ENCODE data around the gene DYDC1. TPM values are rescaled to one million over a fixed set of nuclear protein-coding genes. Genes with fewer than 3 reads are reported as not detected.

The DYDC1 gene
- total RNA-seq, 1 donor from 2014 or later = not detected

DNA sequence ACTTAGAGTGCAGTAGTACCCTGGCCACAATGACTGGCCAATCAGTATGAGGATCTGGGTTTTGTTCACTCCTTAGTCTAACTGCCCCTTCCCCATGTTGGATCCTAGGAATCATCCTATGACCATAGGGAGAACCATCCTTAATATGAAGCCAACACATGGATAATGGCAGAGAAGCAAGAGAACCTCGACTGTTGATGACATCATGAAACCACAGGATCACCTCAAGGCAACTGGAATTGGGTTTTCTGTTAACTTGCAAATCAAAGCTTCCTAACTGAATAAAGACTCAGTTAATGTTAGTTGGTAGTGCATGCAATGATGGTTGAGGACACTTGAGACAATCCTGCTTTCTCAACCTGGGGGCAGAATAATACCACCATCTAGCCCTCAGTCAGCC is 48.5 kb upstream of the DYDC1 start:
- Histone ChIP-seq H3K9ac (no peak overlapping the region), H3F3A (ENCODE audit: low read depth) (peaks cover 7% of the 10 kb centered on the region), H4K20me1 (ENCODE audit: low read depth) (peaks cover 11% of the 10 kb centered on the region), H3K4me1 (peaks cover 26% of the 10 kb centered on the region), H3K79me2 (ENCODE audit: low read depth) (peaks cover 16% of the 10 kb centered on the region), H2AFZ (replicated peaks) (no peak overlapping the region), H3K27me3 (peaks cover 12% of the 10 kb centered on the region), H3K4me3 (no peak overlapping the region), H3K9me3 (ENCODE audit: low read depth) (no peaks in the 10 kb centered on the region), H3K27ac (no peak overlapping the region), H3K36me3 (no peaks in the 10 kb centered on the region), H3K4me2 (no peak overlapping the region)
- Mint-ChIP-seq H3K4me3 (no peak overlapping the region), H3K4me1 (peaks cover 30% of the 10 kb centered on the region), H3K27ac (no peak overlapping the region), H3K27me3 (ENCODE audit: insufficient read depth, low read depth) (peaks cover 6% of the 10 kb centered on the region), H3K36me3 (no peaks in the 10 kb centered on the region), H3K9me3 (no peaks in the 10 kb centered on the region)
- TF ChIP-seq EZH2phosphoT487 (IDR thresholded peaks at IDR 0.05) (no peak), EZH2 (IDR thresholded peaks at IDR 0.05) (no peak), CTCF (IDR thresholded peaks at IDR 0.05) (no peak)
- no peak for DNase-seq (ENCODE audit: low spot score)

GRCh38 chr10:80400136-80400804 is 43.7 kb upstream of the DYDC1 start:
- Histone ChIP-seq H2AFZ (replicated peaks) (no peak overlapping the region), H3K4me3 (no peak overlapping the region), H3K36me3 (no peaks in the 10 kb centered on the region), H3K27me3 (no peaks in the 10 kb centered on the region), H3K4me1 (peaks cover under 1% of the 10 kb centered on the region), H3K27ac (no peak overlapping the region), H3K9me3 (ENCODE audit: low read depth) (no peaks in the 10 kb centered on the region), H4K20me1 (ENCODE audit: low read depth) (no peaks in the 10 kb centered on the region), H3K79me2 (ENCODE audit: low read depth) (no peaks in the 10 kb centered on the region), H3K4me2 (no peak overlapping the region), H3K9ac (no peak overlapping the region), H3F3A (ENCODE audit: low read depth) (no peaks in the 10 kb centered on the region)
- DNase-seq (ENCODE audit: low spot score) = no peak
- Mint-ChIP-seq H3K9me3 (no peaks in the 10 kb centered on the region), H3K4me3 (no peak overlapping the region), H3K36me3 (no peaks in the 10 kb centered on the region), H3K27me3 (ENCODE audit: insufficient read depth, low read depth) (peaks cover 2% of the 10 kb centered on the region), H3K4me1 (peaks cover 1% of the 10 kb centered on the region), H3K27ac (no peak overlapping the region)
- TF ChIP-seq CTCF (IDR thresholded peaks at IDR 0.05) (no peak), EZH2phosphoT487 (IDR thresholded peaks at IDR 0.05) (no peak), EZH2 (IDR thresholded peaks at IDR 0.05) (no peak)

- Mint-ChIP-seq H3K36me3 (no peaks in the 10 kb centered on the region), H3K9me3 (no peaks in the 10 kb centered on the region), H3K4me1 (no peaks in the 10 kb centered on the region), H3K4me3 (no peak overlapping the region), H3K27me3 (ENCODE audit: insufficient read depth, low read depth) (peaks cover 10% of the 10 kb centered on the region), H3K27ac (peak overlapping the region; percentile 26)
- TF ChIP-seq EZH2 (IDR thresholded peaks at IDR 0.05) (no peak), CTCF (IDR thresholded peaks at IDR 0.05) (no peak), EZH2phosphoT487 (IDR thresholded peaks at IDR 0.05) (no peak)
- Histone ChIP-seq H3K4me2 (no peak overlapping the region), H4K20me1 (ENCODE audit: low read depth) (no peaks in the 10 kb centered on the region), H3K79me2 (ENCODE audit: low read depth) (no peaks in the 10 kb centered on the region), H3K4me3 (no peak overlapping the region), H3K9me3 (ENCODE audit: low read depth) (no peaks in the 10 kb centered on the region), H3K36me3 (no peaks in the 10 kb centered on the region), H3K4me1 (no peaks in the 10 kb centered on the region), H3F3A (ENCODE audit: low read depth) (no peaks in the 10 kb centered on the region), H2AFZ (replicated peaks) (no peak overlapping the region), H3K27me3 (no peaks in the 10 kb centered on the region), H3K9ac (no peak overlapping the region), H3K27ac (no peak overlapping the region)
- DNase-seq (ENCODE audit: low spot score) = no peak
These were observed 40.5 kb upstream of the DYDC1 start for GRCh38 chr10:80397014-80397413.
